Hepatocyte (in vitro differentiated cells): ENCODE measurements around the gene SLC52A3. TPM values are rescaled to one million over a fixed set of nuclear protein-coding genes. Genes with fewer than 3 reads are reported as not detected.

Experiments used
- DNase-seq: peaks from one replicate; pipeline ENCODE4 v3.0.0-alpha.2; 2016; ENCODE audit warnings: low spot score
- H2AFZ ChIP-seq: fragments of 200-600 bp; sonication (generic); 2 replicates; pipeline ENCODE4 v1.6.0; 2016; ENCODE audit warnings: antibody characterized with exemption, mild to moderate bottlenecking
- H3K27ac ChIP-seq: fragments of 200-600 bp; sonication (generic); 2 replicates; pipeline ENCODE4 v1.5.1; 2016; ENCODE audit warnings: mild to moderate bottlenecking
- H3K27me3 ChIP-seq: fragments of 200-600 bp; sonication (generic); 2 replicates; pipeline ENCODE4 v1.6.1; 2016
- H3K36me3 ChIP-seq: fragments of 200-600 bp; sonication (generic); replicated peaks from 2 replicates; pipeline ENCODE4 v1.5.1; 2016; ENCODE audit warnings: low read depth; ENCODE audit not compliant: insufficient read depth
- H3K4me1 ChIP-seq: fragments of 200-600 bp; sonication (generic); 2 replicates; pipeline ENCODE4 v1.5.1; 2016; ENCODE audit warnings: mild to moderate bottlenecking, moderate library complexity; ENCODE audit not compliant: insufficient read depth
- H3K4me2 ChIP-seq: fragments of 200-600 bp; sonication (generic); 2 replicates; pipeline ENCODE4 v1.6.0; 2016
- H3K4me3 ChIP-seq: fragments of 200-600 bp; sonication (generic); 2 replicates; pipeline ENCODE4 v1.5.1; 2016; ENCODE audit warnings: mild to moderate bottlenecking
- H3K79me2 ChIP-seq: fragments of 200-600 bp; sonication (generic); 2 replicates; pipeline ENCODE4 v1.6.0; 2017; ENCODE audit warnings: mild to moderate bottlenecking
- H3K9me2 ChIP-seq: fragments of 200-600 bp; sonication (generic); replicated peaks from 2 replicates; pipeline ENCODE4 v1.6.0; 2017; ENCODE audit warnings: mild to moderate bottlenecking; ENCODE audit not compliant: insufficient read depth
- H3K9me3 ChIP-seq: fragments of 200-600 bp; sonication (generic); 2 replicates; pipeline ENCODE4 v1.5.1; 2016; ENCODE audit warnings: low read depth, mild to moderate bottlenecking
- H4K20me1 ChIP-seq: fragments of 200-600 bp; sonication (generic); 2 replicates; pipeline ENCODE4 v1.6.0; 2016; ENCODE audit warnings: mild to moderate bottlenecking; ENCODE audit not compliant: insufficient read depth, poor library complexity, severe bottlenecking
- CTCF ChIP-seq: fragments of 200-600 bp; sonication (generic); IDR thresholded peaks from 2 replicates; pipeline ENCODE4 v1.5.1; 2016; ENCODE audit warnings: antibody characterized with exemption, mild to moderate bottlenecking; ENCODE audit not compliant: poor library complexity
- EZH2 ChIP-seq: fragments of 200-600 bp; sonication (generic); IDR thresholded peaks from 2 replicates; pipeline ENCODE4 v1.6.1; 2016; ENCODE audit warnings: antibody characterized with exemption, mild to moderate bottlenecking, borderline replicate concordance
- EZH2phosphoT487 ChIP-seq: fragments of 200-600 bp; sonication (generic); IDR thresholded peaks from one replicate; pipeline ENCODE4 v1.6.1; 2018; ENCODE audit warnings: antibody characterized with exemption, mild to moderate bottlenecking, low read depth, moderate library complexity; ENCODE audit not compliant: unreplicated experiment, severe bottlenecking
- WGBS: methylation state at CpG from one replicate; pipeline ENCODE4 v1.1.6; 2016; ENCODE audit warnings: low lambda C conversion rate; ENCODE audit errors: missing lambda C conversion rate; 5-methylcytosine and 5-hydroxymethylcytosine counted together
- polyA plus RNA-seq: library from polyadenylated mRNA; unstranded; fragments of >200 nt; fragmentation: Nextera tagmentation; extraction: Ambion mirVana; gene quantifications from 2 replicates; pipeline ENCODE4 v1.2.1, GENCODE V29; 2016
- total RNA-seq: library from RNA; depleted of rRNA; stranded (reverse); fragments of >200 nt; gene quantifications from 2 replicates; pipeline ENCODE4 v1.2.3, GENCODE V29; 2014

The SLC52A3 gene
- total and polyA plus RNA-seq, 2 experiments from 2014 or later, result 0.33 to 0.35 TPM

- Histone ChIP-seq H3K79me2 (no peaks in the 10 kb centered on the region), H3K27ac (no peak overlapping the region), H4K20me1 (no peaks in the 10 kb centered on the region), H3K4me1 (peaks cover 2% of the 10 kb centered on the region), H3K4me2 (no peak overlapping the region), H3K9me3 (no peaks in the 10 kb centered on the region), H2AFZ (no peak overlapping the region), H3K36me3 (no peaks in the 10 kb centered on the region), H3K4me3 (no peak overlapping the region), H3K27me3 (no peaks in the 10 kb centered on the region), H3K9me2 (no peaks in the 10 kb centered on the region)
- TF ChIP-seq CTCF (no peak), EZH2 (no peak), EZH2phosphoT487 (no peak)
- no peak for DNase-seq
- WGBS, result 71% methylated on average over 9 of the region's 9 CpGs
These were observed 4.5 kb upstream of the SLC52A3 start for GRCh38 chr20:772806-773205.

GRCh38 chr20:771741-772464 is 3.6 kb upstream of the SLC52A3 start:
- WGBS, result 70% methylated on average over 9 of the region's 9 CpGs
- H4K20me1 ChIP-seq, result no peaks in the 10 kb centered on the region
- no peak overlapping the region for H2AFZ ChIP-seq
- H3K36me3 ChIP-seq, result no peaks in the 10 kb centered on the region
- DNase-seq, result no peak
- H3K27ac ChIP-seq, result no peak overlapping the region
- H3K4me2 ChIP-seq, result no peak overlapping the region
- no peaks in the 10 kb centered on the region for H3K9me2 ChIP-seq
- H3K27me3 ChIP-seq, result no peaks in the 10 kb centered on the region
- H3K4me3 ChIP-seq, result no peak overlapping the region
- H3K9me3 ChIP-seq, result no peaks in the 10 kb centered on the region
- TF ChIP-seq CTCF (no peak), EZH2phosphoT487 (no peak), EZH2 (no peak)
- H3K4me1 ChIP-seq, result peaks cover 2% of the 10 kb centered on the region
- no peaks in the 10 kb centered on the region for H3K79me2 ChIP-seq

GRCh38 chr20:770691-771090 is 2.4 kb upstream of the SLC52A3 start:
- Histone ChIP-seq H3K4me3 (no peak overlapping the region), H3K27me3 (no peaks in the 10 kb centered on the region), H3K79me2 (no peaks in the 10 kb centered on the region), H2AFZ (no peak overlapping the region), H4K20me1 (no peaks in the 10 kb centered on the region), H3K27ac (no peak overlapping the region), H3K36me3 (no peaks in the 10 kb centered on the region), H3K4me2 (no peak overlapping the region), H3K9me2 (no peaks in the 10 kb centered on the region), H3K4me1 (peaks cover under 1% of the 10 kb centered on the region), H3K9me3 (no peaks in the 10 kb centered on the region)
- no peak for DNase-seq
- TF ChIP-seq EZH2phosphoT487 (no peak), EZH2 (no peak), CTCF (no peak)
- 94% methylated on average over 2 of the region's 2 CpGs for WGBS
